ENCODE data around the gene EPB41L5. TPM values are rescaled to one million over a fixed set of nuclear protein-coding genes. Genes with fewer than 3 reads are reported as not detected.

The EPB41L5 gene
- total and polyA plus RNA-seq, 9 of the 15 experiments (the other 6 are each of a cell fraction or from before 2014, with no cell fraction given) = 2.3 to 14.1 (median 8.2) TPM

DNA sequence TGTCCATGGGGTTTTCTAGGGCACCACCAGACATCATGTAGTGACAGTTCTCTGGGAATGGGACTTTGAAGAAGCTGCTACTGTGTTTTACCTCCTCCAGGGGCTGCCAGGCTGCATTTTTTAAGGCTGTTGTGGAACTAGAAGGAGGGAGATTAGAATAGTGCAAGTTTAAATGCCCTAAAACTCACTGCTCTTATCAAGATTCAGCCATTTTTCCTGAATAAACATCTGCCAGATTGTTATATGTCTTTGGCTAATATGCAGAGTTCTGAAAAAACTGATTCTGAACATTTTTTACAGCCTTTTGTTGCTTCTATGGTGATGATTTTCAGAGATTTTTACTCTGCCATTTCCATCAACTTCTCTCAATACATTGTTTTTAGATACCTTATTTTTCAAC lies 8.6 kb upstream of the EPB41L5 start:
- Histone ChIP-seq H3K4me1 (replicated peaks in 1 of 2; ENCODE audit: control insufficient read depth in 2 of 2, insufficient read depth in 2 of 2, low read length in 2 of 2) (peaks cover 0 to 4% of the 10 kb centered on the region in 2 experiments; a peak in 3 of 5 replicates), H4K20me1 (replicated peaks; ENCODE audit: control insufficient read depth, insufficient read depth, low read length) (no peaks in the 10 kb centered on the region), H2AFZ (ENCODE audit: low read depth, low read length) (0 out of 2 replicates have a peak overlapping the region, but pooled peaks have one; percentile 9), H3K9me3 (replicated peaks; ENCODE audit: control insufficient read depth, insufficient read depth, low read depth, low read length) (no peaks in the 10 kb centered on the region), H3K27ac (ENCODE audit: extremely low read depth, low read depth, low read length) (no peak overlapping the region), H3K9ac (ENCODE audit: insufficient read depth in 1 of 2, low read depth in 2 of 2, low read length in 2 of 2) (no peak overlapping the region), H3K36me3 (ENCODE audit: control insufficient read depth, insufficient read depth, low read length) (no peaks in the 10 kb centered on the region), H3K4me2 (ENCODE audit: insufficient read depth, low read length) (no peak overlapping the region), H3K79me2 (ENCODE audit: control insufficient read depth, insufficient read depth, low read length) (no peaks in the 10 kb centered on the region), H3K27me3 (ENCODE audit: control insufficient read depth in 2 of 2, insufficient read depth in 2 of 2, low read length in 2 of 2) (no peaks in the 10 kb centered on the region), H3K9me1 (ENCODE audit: control insufficient read depth, insufficient read depth, low read length) (no peaks in the 10 kb centered on the region), H3K4me3 (no peak overlapping the region)
- in situ Hi-C loops (cut with MboI) (no loop called here), intact Hi-C loops (cut with micrococcal nuclease) (no loop called here)
- ATAC-seq = no peak
- CTCF ChIA-PET (ENCODE audit: low intra/inter-chr PET ratio) = no interaction called here
- DNase-seq (ENCODE audit: extremely low read depth in 1 of 4, low spot score in 3 of 4) = no peak
- POLR2A ChIA-PET = interaction anchor here (0.5 to 1.8 kb wide), 4 partner anchors 9 to 245 kb away, joined by 3 to 5 read pairs (median 3); partner anchors contain the start of genes EPB41L5 and PTPN4
- TF ChIP-seq RBM14 (IDR thresholded peaks at IDR 0.05; ENCODE audit: borderline replicate concordance, insufficient read depth, low read depth, low read length) (no peak), ETV6 (IDR thresholded peaks at IDR 0.05; ENCODE audit: borderline replicate concordance in 1 of 2, low read depth in 2 of 2, low read length in 1 of 2) (no peak), ETV6 (CRISPR knock-in tag; IDR thresholded peaks at IDR 0.05; ENCODE audit: borderline replicate concordance) (no peak), CBX8 (IDR thresholded peaks at IDR 0.05; ENCODE audit: borderline replicate concordance, extremely low read depth, low read depth, low read length, poor library complexity, severe bottlenecking) (no peak)
- TF ChIP-seq, protein P1, sequence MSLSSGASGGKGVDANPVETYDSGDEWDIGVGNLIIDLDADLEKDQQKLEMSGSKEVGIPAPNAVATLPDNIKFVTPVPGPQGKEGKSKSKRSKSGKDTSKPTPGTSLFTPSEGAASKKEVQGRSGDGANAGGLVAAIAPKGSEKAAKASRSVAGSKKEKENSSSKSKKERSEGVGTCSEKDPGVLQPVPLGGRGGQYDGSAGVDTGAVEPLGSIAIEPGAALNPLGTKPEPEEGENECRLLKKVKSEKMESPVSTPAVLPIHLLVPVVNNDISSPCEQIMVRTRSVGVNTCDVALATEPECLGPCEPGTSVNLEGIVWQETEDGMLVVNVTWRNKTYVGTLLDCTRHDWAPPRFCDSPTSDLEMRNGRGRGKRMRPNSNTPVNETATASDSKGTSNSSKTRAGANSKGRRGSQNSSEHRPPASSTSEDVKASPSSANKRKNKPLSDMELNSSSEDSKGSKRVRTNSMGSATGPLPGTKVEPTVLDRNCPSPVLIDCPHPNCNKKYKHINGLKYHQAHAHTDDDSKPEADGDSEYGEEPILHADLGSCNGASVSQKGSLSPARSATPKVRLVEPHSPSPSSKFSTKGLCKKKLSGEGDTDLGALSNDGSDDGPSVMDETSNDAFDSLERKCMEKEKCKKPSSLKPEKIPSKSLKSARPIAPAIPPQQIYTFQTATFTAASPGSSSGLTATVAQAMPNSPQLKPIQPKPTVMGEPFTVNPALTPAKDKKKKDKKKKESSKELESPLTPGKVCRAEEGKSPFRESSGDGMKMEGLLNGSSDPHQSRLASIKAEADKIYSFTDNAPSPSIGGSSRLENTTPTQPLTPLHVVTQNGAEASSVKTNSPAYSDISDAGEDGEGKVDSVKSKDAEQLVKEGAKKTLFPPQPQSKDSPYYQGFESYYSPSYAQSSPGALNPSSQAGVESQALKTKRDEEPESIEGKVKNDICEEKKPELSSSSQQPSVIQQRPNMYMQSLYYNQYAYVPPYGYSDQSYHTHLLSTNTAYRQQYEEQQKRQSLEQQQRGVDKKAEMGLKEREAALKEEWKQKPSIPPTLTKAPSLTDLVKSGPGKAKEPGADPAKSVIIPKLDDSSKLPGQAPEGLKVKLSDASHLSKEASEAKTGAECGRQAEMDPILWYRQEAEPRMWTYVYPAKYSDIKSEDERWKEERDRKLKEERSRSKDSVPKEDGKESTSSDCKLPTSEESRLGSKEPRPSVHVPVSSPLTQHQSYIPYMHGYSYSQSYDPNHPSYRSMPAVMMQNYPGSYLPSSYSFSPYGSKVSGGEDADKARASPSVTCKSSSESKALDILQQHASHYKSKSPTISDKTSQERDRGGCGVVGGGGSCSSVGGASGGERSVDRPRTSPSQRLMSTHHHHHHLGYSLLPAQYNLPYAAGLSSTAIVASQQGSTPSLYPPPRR (CRISPR knock-in tag; IDR thresholded peaks at IDR 0.05; ENCODE audit: borderline replicate concordance) = no peak
- no TSS peak for BruUV-seq (replicated peaks)
- FAIRE-seq = no peak
